CD4-positive, alpha-beta T cell treated with Interleukin-6 for 4 hours (primary cell): ENCODE measurements around the gene H1-8.
"Not testable (repeated sequence)": the region's sequence is repeated elsewhere in the genome, so short reads cannot be mapped to it uniquely, and the experiment has no call there.

Source experiments
- DNase-seq: peaks from one replicate; pipeline ENCODE4 v3.0.0-alpha.2; 2020; ENCODE audit warnings: mixed read lengths

H1-8 gene

GRCh38 chr3:129515108-129515820, 27.7 kb upstream of the H1-8 start:
- DNase-seq, result not testable (repeated sequence)

DNA sequence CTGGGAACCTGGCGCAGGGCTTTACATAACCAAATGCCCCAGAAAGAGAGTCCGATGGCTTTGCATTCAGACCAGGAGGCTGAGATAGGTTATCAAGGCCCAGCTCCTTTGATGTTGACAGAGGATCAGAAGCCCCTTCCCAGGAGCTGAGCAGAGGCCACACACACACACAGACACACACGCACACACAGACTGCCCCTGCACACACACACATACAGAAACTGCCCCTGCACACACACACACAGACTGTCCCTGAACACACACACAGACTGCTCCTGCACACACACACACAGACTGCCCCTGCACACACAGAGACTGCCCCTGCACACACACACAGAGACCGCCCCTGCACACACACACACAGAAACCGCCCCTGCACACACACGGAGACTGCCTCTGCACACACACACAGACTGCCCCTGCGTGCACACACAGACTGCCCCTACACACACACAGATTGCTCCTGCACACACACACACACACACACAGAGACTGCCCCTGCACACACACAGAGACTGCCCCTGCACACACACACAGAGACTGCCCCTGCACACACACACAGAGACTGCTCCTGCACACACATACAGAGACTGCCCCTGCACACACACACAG, 27.0 kb upstream of the H1-8 start:
- not testable (repeated sequence) for DNase-seq

DNA sequence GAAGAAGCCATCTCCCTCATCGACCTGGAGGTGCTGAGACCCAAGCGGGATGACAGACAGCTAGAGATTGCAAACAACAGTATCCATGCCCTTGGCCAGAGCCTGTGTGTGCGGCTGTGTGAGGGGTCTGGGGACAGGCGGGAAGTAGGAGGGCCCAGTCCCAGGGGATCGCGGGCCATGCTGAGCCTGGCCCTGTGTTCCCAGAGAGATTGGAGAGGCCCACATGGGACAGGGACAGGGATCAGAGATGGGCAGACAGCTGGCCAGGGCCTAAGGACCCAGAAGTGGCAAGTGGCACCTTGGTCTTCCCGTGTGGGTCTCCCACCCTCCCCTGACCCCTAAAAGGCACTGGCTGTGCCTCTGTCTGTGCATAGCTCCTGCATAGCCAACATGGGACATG, 25.5 kb upstream of the H1-8 start:
- DNase-seq, result no peak

DNA sequence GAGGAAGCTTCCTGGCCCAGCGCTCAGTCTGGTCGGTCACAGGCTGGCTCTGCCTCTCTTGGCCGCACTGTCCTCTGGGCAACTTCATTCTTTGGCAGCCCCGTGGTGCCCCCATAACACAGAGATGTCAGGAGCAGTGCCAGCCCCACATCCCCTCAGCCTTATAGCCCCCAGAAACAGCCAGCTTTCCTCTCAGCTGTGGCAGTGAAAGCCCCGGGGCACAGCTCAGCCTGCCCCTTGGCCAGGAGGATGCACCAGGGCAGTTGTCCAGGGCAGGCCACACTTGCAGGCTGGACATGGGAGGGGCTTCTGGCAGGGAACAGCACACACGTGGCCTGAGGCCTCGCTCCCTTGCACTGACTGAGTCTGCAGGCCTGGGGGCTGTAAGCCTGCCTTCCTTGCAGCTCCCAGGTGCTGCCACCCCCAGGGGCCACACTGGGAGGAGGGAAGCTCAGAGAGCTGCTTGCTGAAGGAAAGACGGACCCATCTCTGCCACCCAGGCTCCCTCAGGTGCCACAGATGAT, 24.9 kb upstream of the H1-8 start:
- no peak for DNase-seq

GRCh38 chr3:129518581-129518980, 24.4 kb upstream of the H1-8 start:
- DNase-seq, result no peak

DNA sequence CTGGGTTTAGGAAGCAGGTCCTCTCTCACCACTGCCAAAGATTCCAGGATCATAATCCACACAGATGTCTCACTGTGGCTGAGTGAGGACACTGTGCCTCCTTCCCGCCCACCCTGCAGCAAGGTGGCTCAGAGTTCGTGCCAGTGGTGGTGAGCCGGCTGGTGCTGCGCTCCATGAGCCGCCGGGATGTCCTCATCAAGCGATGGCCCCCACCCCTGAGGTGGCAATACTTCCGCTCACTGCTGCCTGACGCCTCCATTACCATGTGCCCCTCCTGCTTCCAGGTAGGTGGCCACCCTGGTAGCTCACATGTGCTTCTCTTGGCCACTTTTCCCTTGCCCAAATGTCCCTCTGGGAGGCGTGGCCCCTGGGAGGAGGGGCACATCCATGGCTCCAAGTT, 23.5 kb upstream of the H1-8 start:
- DNase-seq, result no peak

DNA sequence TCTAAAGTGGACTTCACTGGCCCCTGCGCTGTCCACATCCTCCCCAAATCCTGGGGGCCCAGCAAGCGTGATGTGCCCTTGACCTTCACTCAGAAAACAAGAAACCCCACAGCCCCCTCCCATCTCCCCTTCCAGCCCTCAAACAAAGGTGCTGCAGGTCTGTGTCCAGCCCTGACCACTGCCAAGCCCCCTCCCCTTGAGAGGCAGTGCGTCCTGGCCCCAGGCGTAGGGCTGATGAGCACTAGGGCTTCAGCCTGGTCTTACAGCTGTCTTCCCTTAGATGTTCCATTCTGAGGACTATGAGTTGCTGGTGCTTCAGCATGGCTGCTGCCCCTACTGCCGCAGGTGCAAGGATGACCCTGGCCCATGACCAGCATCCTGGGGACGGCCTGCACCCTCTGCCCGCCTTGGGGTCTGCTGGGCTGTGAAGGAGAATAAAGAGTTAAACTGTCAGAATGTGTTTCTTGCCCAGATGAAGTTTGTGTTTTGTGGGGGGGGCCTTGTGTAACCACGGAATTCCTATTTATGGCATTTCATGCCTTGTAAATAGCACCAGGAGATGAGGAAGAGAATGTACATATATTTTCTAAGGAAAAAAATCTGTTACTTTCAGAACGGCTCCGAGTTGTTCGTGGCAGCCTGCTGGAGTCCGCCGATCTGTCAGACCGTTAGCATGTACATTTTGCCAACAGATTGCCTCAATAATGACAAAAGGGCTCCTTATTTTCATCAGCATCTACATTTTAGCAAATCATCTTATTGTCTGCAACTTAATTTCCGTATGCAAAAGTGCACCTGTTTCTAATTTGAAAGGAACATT, 22.9 kb upstream of the H1-8 start:
- DNase-seq, result no peak

- DNase-seq, result no peak
Measured at GRCh38 chr3:129520960-129521359, 22.0 kb upstream of the H1-8 start.

- no peak for DNase-seq
Measured at GRCh38 chr3:129521611-129522010, 21.4 kb upstream of the H1-8 start.

- no peak for DNase-seq
Measured at GRCh38 chr3:129522953-129523352, 20.0 kb upstream of the H1-8 start.

DNA sequence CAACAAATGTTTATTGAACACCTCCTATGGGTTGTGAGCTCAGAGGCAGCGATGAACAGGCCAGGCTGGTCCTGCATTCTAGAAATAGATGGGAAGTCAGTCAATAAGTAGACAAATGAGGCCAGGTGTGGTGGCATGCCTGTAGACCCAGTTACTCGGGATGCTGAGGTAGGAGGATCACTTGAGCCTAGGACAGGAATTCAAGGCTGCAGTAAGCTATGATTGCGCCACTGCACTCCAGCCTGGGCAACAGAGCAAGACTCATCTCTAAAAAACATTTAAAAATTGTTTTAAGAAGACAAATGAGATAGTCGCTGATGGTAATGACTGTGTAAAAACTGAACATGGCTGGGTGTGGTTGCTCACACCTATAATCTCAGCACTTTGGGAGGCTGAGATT, 18.9 kb upstream of the H1-8 start:
- DNase-seq, result no peak

DNA sequence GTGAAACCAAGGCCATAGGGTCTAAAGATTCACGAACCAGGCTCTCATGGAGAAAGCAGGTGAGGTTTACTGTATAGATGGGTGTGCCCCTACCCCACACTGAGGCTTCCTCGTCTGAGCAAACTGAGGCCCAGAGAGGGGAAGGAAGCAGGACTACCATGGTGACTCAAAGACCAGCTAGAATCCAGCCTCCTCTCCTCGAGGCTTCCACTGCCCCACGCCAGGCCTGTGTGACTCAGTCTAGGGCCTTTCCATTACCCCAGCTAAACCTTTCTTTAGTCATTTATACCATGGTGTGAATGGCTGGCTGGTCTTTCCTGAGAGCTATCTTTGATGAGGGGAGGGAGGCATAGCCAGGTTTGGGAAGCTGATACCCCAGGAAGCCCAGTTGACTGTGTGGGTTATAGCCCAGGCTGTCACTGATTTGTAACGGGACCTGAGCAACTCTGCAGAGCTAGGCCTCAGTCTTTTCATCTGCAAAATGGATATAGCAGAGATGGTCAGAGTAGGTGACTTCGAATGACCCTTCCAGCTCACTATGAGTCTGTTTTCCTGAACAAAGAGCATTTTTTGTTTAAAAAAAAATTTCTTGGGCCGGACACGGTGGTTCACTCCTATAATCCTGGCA, 17.5 kb upstream of the H1-8 start:
- DNase-seq, result no peak

GRCh38 chr3:129526121-129526900, 16.7 kb upstream of the H1-8 start:
- DNase-seq, result no peak

GRCh38 chr3:129527262-129527661, 15.7 kb upstream of the H1-8 start:
- no peak for DNase-seq

DNA sequence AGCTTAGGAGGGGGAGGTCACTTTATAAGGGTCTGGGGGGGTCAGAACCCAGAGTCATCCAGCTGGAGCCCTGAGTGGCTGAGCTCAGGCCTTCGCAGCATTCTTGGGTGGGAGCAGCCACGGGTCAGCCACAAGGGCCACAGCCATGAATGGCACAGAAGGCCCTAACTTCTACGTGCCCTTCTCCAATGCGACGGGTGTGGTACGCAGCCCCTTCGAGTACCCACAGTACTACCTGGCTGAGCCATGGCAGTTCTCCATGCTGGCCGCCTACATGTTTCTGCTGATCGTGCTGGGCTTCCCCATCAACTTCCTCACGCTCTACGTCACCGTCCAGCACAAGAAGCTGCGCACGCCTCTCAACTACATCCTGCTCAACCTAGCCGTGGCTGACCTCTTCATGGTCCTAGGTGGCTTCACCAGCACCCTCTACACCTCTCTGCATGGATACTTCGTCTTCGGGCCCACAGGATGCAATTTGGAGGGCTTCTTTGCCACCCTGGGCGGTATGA, 14.3 kb upstream of the H1-8 start, which contains the start of gene RHO:
Gene RHO, plus strand, starts transcription at position 51 of the 512 bp plus-strand sequence. Its CDS starts 95 bp downstream, at position 146.
- DNase-seq, result no peak

DNA sequence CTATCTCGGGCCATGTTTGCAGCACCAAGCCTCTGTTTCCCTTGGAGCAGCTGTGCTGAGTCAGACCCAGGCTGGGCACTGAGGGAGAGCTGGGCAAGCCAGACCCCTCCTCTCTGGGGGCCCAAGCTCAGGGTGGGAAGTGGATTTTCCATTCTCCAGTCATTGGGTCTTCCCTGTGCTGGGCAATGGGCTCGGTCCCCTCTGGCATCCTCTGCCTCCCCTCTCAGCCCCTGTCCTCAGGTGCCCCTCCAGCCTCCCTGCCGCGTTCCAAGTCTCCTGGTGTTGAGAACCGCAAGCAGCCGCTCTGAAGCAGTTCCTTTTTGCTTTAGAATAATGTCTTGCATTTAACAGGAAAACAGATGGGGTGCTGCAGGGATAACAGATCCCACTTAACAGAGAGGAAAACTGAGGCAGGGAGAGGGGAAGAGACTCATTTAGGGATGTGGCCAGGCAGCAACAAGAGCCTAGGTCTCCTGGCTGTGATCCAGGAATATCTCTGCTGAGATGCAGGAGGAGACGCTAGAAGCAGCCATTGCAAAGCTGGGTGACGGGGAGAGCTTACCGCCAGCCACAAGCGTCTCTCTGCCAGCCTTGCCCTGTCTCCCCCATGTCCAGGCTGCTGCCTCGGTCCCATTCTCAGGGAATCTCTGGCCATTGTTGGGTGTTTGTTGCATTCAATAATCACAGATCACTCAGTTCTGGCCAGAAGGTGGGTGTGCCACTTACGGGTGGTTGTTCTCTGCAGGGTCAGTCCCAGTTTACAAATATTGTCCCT, 13.4 kb upstream of the H1-8 start:
- no peak for DNase-seq

- no peak for DNase-seq
Measured at GRCh38 chr3:129530251-129530791, 12.7 kb upstream of the H1-8 start.

GRCh38 chr3:129530821-129531220, 12.2 kb upstream of the H1-8 start:
- no peak for DNase-seq

DNA sequence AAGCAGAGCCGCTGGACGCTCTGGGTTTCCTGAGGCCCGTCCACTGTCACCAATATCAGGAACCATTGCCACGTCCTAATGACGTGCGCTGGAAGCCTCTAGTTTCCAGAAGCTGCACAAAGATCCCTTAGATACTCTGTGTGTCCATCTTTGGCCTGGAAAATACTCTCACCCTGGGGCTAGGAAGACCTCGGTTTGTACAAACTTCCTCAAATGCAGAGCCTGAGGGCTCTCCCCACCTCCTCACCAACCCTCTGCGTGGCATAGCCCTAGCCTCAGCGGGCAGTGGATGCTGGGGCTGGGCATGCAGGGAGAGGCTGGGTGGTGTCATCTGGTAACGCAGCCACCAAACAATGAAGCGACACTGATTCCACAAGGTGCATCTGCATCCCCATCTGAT, 11.3 kb upstream of the H1-8 start:
- DNase-seq, result no peak

DNA sequence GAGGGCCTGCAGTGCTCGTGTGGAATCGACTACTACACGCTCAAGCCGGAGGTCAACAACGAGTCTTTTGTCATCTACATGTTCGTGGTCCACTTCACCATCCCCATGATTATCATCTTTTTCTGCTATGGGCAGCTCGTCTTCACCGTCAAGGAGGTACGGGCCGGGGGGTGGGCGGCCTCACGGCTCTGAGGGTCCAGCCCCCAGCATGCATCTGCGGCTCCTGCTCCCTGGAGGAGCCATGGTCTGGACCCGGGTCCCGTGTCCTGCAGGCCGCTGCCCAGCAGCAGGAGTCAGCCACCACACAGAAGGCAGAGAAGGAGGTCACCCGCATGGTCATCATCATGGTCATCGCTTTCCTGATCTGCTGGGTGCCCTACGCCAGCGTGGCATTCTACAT, 10.7 kb upstream of the H1-8 start:
- DNase-seq, result no peak

- DNase-seq, result no peak
Measured at GRCh38 chr3:129533406-129533805, 9.6 kb upstream of the H1-8 start.
